Uterus (tissue), 4 donors: ENCODE measurements around the gene DDX41. TPM values are rescaled to one million over a fixed set of nuclear protein-coding genes. Genes with fewer than 3 reads are reported as not detected.

Source experiments
- DNase-seq, 2 donors: peaks; one replicate each; pipeline ENCODE4 v3.0.0-alpha.2; 2019 to 2020
- H3K27ac ChIP-seq, 2 donors: fragments of 200-600 bp; sonication (generic); 1 replicate in 1 of 2; 2 replicates in 1 of 2; pipeline ENCODE4 v1.5.1; 2016 to 2018
- H3K27me3 ChIP-seq, 2 donors: fragments of 200-600 bp; sonication (generic); one replicate each; pipeline ENCODE4 v1.5.1; 2018 to 2019; ENCODE audit warnings: control low read depth in 1 of 2
- H3K36me3 ChIP-seq, 2 donors: fragments of 200-600 bp; sonication (generic); one replicate each; pipeline ENCODE4 v1.5.1; 2019; ENCODE audit warnings: control low read depth in 1 of 2
- H3K4me1 ChIP-seq, 2 donors: fragments of 200-600 bp; sonication (generic); one replicate each; pipeline ENCODE4 v1.5.1; 2018 to 2019; ENCODE audit warnings: control low read depth in 1 of 2
- H3K4me3 ChIP-seq, 2 donors: fragments of 200-600 bp; sonication (generic); 1 replicate in 1 of 2; 2 replicates in 1 of 2; pipeline ENCODE4 v1.5.1; 2018 to 2019; ENCODE audit warnings: mild to moderate bottlenecking in 1 of 2
- H3K9me3 ChIP-seq, 2 donors: fragments of 200-600 bp; sonication (generic); one replicate each; pipeline ENCODE4 v1.5.1; 2019; ENCODE audit warnings: control low read depth in 1 of 2
- POLR2A ChIP-seq, 2 donors: fragments of 450-650 bp; IDR thresholded peaks; one replicate each; pipeline ENCODE4 v1.6.1; 2016; ENCODE audit warnings: antibody characterized with exemption in 2 of 2, mild to moderate bottlenecking in 1 of 2, moderate library complexity in 1 of 2
- intact Hi-C: fragments of 100-400 bp; cut with DNase I; formaldehyde crosslinking; loops from one replicate; pipeline ENCODE4 v1.15.1; 2023; ENCODE audit warnings: low total_unique reads
- total RNA-seq, 4 donors: library from RNA; depleted of rRNA in 3 of 4; stranded (reverse); fragments of >200 nt in 3 of 4; gene quantifications; one replicate each; pipeline versions ENCODE4 v1.1.0 to v1.2.4, GENCODE V29; 2014 to 2023
- TF ChIP-seq, protein P1 (sequence below), 4 experiments: fragments of 200-600 bp in 2 of 4; fragments of 450-650 bp in 2 of 4; sonication (generic) in 2 of 4; IDR thresholded peaks; one replicate each; pipeline ENCODE4 v1.5.1; 2016 to 2019; ENCODE audit warnings: antibody characterized with exemption in 4 of 4, mild to moderate bottlenecking in 2 of 4, moderate library complexity in 1 of 4
- donor health status: DM: yes; HTN: yes; CAD: no.

Gene DDX41
- total RNA-seq, 4 donors from 2014 or later: 61.0 to 146 (median 95.6) TPM

DNA sequence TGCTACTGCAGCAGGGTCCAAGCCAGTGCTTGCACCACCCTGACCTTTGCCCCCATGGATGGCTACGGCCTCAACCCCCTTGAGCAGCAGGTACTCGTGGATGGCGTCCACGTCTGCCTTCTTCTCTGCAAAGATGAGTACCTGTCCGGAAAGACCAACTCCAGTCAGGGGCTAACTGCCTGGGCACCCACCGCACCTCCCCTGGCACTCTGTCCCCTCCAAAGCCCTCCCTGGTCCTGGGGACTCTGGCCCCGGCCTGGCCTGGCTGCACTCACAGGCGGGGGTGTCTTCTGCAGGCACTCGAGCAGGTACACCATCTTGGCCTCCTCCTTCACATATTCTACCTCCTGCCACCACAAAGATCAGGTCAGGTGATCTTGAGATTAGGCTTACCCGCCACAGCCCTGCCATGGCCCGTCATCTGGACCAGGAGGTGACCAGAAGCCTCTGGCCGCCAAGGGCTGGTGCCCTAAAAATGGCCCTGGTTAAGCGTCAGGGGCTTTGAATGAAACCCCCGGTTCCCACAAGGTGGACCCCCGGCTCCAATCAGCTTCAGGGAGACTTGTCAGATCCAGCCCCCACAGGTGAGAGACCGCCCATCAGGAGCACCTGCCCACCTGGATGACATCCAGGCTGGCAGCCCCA, 3.9 kb downstream of the DDX41 start:
- Histone ChIP-seq H3K36me3 (no peaks in the 10 kb centered on the region), H3K4me3 (no peak overlapping the region), H3K9me3 (no peaks in the 10 kb centered on the region), H3K27me3 (no peaks in the 10 kb centered on the region), H3K27ac (no peak overlapping the region), H3K4me1 (peaks cover 0 to 3% of the 10 kb centered on the region in 2 donors)
- DNase-seq: no peak
- intact Hi-C loops: no loop called here
- TF ChIP-seq POLR2A (IDR thresholded peaks at IDR 0.05): no peak
- TF ChIP-seq, protein P1, sequence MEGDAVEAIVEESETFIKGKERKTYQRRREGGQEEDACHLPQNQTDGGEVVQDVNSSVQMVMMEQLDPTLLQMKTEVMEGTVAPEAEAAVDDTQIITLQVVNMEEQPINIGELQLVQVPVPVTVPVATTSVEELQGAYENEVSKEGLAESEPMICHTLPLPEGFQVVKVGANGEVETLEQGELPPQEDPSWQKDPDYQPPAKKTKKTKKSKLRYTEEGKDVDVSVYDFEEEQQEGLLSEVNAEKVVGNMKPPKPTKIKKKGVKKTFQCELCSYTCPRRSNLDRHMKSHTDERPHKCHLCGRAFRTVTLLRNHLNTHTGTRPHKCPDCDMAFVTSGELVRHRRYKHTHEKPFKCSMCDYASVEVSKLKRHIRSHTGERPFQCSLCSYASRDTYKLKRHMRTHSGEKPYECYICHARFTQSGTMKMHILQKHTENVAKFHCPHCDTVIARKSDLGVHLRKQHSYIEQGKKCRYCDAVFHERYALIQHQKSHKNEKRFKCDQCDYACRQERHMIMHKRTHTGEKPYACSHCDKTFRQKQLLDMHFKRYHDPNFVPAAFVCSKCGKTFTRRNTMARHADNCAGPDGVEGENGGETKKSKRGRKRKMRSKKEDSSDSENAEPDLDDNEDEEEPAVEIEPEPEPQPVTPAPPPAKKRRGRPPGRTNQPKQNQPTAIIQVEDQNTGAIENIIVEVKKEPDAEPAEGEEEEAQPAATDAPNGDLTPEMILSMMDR (IDR thresholded peaks at IDR 0.05): no peak

DNA sequence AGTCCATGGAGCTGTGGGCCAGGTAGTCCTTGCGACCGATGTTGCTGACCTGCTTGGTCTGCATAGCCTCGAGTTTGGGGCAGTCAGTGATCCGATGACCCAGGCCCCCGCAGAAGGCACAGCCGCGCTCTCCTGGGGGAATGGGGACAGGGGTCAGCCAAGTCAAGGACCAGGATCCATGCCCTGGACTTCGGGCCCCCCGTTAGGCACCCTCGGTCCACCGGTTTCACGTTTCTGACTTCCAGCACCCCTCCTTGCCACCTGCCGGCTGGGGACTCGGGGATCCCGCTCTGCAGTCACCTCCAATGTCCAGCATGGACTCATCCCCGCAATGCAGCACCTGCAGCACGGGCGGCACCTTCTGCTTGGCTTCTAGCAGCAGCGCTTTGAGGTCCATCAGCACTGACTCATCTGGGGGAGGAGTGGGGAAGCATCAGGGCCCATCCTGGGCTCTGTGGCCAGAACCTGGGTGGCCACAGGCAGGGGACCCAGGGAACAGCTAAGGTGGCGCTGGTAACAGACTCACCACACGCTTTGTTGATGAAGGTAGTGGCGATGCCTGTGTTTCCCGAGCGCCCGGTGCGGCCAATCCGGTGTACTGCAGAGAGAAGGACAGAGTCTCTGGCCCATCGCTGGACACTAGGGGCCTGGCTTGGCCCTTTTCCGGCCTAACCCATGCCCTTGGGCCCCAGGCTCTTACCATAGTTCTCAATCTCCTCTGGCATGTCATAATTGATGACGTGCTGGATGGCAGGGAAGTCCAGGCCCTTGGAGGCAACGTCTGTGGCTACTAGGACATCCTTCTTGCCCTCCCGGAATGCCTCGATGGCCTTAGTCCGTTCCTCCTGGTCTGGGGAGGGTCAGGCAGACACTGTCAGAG, 4.7 kb downstream of the DDX41 start:
- TF ChIP-seq POLR2A (IDR thresholded peaks at IDR 0.05): no peak
- TF ChIP-seq, protein P1 (IDR thresholded peaks at IDR 0.05): no peak
- no peak for DNase-seq
- H3K27ac ChIP-seq: no peak overlapping the region
- H3K4me3 ChIP-seq: no peak overlapping the region
- H3K4me1 ChIP-seq: peaks cover 0 to 3% of the 10 kb centered on the region in 2 donors
- no peaks in the 10 kb centered on the region for H3K9me3 ChIP-seq
- no peaks in the 10 kb centered on the region for H3K27me3 ChIP-seq
- intact Hi-C loops: no loop called here
- H3K36me3 ChIP-seq: no peaks in the 10 kb centered on the region

DNA sequence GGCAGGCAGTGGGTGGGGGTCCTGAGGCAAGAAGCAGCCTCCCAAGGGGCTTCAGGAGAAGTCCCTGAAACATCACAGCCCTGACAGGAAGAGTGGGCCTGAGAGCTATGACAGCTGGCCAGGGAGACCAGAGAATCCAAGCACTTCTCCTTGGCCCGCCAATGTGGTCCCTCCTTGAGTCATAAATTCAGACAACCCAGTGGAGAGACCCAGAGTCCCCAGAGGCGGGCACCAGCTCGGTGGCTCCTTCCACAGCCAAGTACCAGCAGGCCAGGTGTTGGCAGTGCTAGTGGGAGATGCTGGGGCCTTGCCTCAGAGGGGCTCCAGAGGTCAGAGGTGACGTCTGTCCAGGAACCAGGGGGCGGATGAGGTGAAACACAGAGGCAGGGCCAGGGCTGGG, 5.6 kb downstream of the DDX41 start:
- DNase-seq: no peak
- no peak overlapping the region for H3K27ac ChIP-seq
- H3K9me3 ChIP-seq: no peaks in the 10 kb centered on the region
- no peak overlapping the region for H3K4me3 ChIP-seq
- H3K27me3 ChIP-seq: no peaks in the 10 kb centered on the region
- intact Hi-C loops: no loop called here
- no peak for TF ChIP-seq POLR2A (IDR thresholded peaks at IDR 0.05)
- TF ChIP-seq, protein P1 (IDR thresholded peaks at IDR 0.05): no peak
- H3K4me1 ChIP-seq: peaks cover 0 to 3% of the 10 kb centered on the region in 2 donors
- H3K36me3 ChIP-seq: no peaks in the 10 kb centered on the region

DNA sequence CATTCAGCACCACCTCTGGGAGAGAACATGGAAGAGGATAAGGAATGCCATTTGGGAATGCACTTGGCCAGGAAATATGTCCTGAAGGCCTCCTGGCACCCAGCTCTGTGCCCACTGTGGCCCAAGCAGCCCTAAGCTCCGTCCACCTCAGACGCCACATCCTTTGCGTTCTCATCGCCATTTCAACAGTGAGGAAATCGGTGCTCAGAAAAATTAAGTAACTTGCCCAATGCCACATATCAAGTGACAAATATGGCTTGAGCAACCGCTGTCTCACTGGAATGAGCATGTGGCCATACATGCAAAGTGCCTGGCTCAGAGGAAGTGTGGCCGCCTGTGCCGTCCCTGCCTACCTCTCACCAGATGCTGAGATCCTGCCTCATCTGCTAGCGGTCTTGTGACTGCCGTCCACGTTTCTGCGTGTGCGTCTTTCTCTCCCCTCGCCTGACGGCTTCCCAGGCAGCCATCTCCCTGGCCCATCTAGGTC, 6.2 kb downstream of the DDX41 start:
- intact Hi-C loops: no loop called here
- H3K36me3 ChIP-seq: no peaks in the 10 kb centered on the region
- TF ChIP-seq POLR2A (IDR thresholded peaks at IDR 0.05): no peak
- TF ChIP-seq, protein P1 (IDR thresholded peaks at IDR 0.05): no peak
- no peaks in the 10 kb centered on the region for H3K9me3 ChIP-seq
- no peaks in the 10 kb centered on the region for H3K4me1 ChIP-seq
- no peak overlapping the region for H3K27ac ChIP-seq
- no peak for DNase-seq
- no peaks in the 10 kb centered on the region for H3K27me3 ChIP-seq
- no peak overlapping the region for H3K4me3 ChIP-seq

DNA sequence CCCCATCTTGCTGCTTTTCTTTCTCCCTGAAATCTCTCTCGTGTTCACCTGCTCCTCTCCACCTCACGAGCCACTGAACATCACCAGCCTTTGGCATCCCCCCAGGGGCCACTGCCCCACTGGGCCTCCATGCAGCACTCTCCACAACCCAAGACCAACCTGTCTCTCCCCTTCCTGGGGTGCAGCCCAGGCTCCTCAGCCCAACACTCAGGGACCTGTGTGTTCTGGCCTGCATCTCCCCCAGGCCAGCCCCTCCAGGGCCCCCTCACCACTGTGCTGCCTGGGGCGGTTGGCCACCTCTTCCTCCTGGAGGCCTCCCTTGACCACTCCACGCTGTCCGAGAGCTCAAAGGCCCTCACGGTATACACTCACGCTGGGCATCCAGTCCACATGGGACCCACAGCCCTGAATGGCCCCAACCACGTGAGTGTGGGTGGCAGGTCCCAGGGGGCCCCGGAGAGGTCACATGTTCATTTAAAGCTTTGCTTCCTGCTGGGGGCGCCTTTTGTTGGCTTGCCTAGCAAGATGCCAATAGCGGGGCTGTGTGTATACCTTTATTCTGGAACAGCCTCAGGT, 6.7 kb downstream of the DDX41 start:
- intact Hi-C loops: no loop called here
- DNase-seq: no peak
- TF ChIP-seq POLR2A (IDR thresholded peaks at IDR 0.05): no peak
- TF ChIP-seq, protein P1 (IDR thresholded peaks at IDR 0.05): no peak
- Histone ChIP-seq H3K27ac (no peak overlapping the region), H3K9me3 (no peaks in the 10 kb centered on the region), H3K36me3 (no peaks in the 10 kb centered on the region), H3K4me1 (no peaks in the 10 kb centered on the region), H3K27me3 (no peaks in the 10 kb centered on the region), H3K4me3 (no peak overlapping the region)
